ENCODE measurements around the gene H6PD.
A peak's percentile ranks its signal among the peaks of the same experiment; 100 is the strongest.

H6PD gene

DNA sequence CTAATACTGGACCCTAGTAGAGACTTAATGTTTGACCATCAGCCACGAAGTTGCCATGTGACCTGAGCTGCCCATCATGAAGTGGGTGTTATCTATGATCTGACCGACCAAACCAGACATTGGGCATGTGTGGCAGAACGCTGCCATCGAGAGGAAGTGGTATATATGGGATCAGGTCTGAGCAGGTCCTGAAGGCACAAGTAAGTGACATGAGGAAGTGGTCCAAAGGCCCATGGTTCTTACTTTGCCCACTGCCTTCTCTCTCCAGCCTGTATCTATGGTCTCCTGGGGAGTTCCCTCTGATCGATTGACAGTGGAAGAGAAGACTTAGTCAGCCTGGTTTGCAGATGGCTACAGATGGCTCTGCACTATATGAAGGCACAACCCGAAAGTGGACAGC lies 66.0 kb downstream of the H6PD start:
- no peak for DNase-seq

DNA sequence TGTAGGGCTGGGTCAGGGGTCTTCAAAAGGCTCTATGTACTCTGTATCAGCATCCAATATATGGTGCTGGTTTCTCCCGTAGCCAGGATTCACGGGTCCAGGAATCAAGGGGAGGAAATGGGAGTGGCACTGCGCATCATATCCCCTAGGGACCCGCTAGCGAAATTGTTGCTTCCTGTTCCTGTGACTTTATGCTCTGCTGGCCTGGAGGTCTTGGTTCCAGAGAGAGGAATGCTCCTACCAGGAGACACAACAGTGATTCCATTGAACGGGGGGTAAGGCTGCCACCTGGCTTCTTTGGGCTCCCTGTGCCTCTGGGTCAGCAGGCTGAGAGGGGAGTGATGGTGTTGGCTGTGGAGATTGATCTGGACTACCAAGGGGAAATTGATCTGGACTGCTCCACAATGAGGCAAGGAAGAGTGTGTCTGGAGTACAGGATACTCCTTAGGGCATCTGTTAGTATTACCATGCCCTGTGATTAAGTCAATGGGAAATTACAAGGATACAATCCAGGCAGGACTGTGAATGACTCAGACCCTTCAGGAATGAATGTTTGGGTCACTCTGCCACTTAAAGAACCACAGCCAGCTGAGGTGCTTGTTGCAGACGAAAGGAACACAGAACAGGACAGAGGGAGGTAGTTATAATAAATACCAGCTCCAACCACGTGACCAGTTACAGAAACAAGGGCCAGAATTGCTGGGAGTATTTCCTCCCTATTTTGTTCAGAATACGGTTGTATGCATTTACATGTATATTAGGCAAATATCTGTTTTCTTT lies 68.4 kb downstream of the H6PD start:
- no peak for DNase-seq

DNA sequence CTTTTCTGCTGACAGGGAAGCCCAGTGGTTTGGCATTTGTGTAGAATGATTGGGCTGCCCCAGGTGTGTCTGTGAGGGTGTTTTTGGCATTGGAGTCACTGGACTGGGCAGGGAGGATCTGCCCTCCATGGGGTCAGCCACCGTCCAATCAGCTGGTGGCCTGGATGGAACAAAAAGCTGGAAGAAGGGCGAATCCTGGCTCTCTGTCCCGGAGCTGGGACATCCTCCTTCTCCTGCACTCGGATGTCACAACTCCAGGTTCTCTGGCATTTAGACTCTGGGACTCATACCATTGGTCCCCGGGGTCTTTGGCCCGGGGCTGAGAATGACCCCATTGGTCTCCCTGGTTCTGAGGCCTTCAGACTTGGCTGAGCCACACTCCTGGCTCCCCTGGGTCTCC lies 69.3 kb downstream of the H6PD start:
- no peak for DNase-seq

DNA sequence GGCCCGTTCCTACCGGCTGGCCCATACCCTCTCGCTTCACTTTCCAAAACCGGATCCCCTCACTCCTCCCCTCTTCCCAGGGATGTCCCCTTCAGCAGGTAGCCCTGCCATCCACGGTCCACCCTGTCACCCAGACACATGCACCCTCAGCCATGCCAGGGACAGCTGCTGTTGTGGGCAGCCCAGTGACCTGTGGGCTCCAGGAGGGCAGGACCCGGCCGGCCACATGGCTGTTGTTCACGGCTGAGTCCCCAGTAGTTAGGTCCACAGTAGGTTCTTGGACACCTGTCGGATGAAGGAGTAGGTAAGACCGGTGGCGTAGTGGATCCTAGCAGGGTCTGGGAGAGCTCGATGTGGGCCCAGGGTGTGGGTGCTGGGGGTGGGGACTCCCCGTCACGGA lies 70.6 kb downstream of the H6PD start:
- DNase-seq: no peak

DNA sequence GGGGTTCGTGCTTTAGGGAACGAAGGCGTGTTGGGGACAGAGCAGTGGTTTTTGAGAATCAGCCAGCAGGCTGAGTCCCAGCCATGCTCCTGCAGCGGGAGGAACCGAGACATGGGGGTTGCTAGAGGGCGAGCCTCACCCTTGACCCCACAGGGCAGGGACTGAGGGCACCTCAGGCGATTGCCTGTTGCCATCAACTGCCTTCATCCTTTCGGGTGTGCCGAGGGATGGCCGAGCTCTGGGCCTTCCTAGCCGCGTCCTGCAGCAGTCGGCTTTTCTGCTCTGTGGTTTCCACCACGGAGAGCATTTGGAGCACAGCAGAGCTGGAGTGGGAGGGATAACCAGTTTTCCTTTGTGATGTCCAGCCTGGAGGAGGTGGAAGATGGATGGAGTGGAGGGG lies 71.4 kb downstream of the H6PD start:
- no peak for DNase-seq

DNA sequence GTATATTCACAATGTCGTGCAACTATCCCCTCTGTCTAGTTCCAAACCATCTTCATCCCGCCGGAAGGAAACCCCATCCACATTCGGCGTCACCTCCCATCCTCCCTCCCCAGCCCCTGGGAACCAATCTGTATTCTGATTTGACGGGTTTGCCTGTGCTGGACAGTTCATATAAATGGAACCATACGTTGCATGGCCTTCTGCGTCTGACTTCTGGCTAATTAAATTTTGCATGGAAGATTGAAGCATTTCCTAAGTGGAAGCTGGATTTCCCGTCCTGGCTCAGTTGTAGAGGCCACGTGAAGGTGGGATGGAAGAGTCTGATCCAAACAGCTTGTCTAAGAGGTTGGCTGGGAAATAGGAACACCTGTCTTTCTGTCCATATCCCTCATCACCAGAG lies 72.7 kb downstream of the H6PD start:
- DNase-seq: no peak

DNA sequence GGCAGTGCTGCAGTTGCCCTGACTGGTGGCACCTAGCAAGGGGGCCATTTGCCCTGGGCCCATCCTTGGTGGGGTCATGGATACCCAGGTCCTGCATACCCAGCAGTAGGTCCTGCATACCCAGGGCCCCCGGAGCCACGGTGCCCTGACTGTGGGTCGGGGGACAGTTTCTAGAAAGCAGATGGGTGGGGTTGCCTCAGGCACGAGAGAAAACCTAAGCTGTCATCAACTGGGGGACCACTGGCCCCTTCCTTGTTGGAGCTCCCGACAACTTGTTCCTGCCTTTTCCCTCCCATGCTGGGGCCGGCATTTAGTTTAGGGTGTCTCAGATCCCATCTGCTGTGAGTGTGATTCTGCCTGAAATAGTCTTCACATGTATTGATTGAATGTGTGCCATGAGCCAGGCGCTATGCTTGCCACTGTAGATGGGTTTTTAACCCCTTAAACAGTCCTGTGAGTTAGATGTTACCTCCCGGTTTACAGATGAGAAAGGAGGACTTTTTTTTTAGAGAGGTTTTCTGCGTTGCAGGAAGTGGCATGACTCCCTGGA lies 73.7 kb downstream of the H6PD start:
- DNase-seq: no peak

DNA sequence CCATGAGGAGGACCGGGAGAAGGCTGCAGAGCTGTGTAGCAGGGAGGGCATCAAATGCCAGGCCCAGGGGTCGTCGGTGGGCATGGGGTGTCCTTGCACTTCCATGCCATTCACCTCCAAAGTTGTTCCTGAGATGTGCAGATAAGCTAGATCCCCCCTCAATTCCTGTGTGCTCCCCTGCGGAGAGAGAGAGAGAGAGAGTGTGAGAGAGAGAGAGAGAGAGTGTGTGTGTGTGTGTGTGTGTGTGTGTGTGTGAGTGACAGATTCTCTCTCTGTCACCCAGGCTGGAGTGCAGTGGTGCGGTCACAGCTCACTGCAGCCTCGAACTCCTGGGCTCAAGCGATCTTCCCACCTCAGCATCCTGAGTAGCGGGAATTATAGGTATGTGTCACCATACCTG lies 74.5 kb downstream of the H6PD start:
- no peak for DNase-seq

DNA sequence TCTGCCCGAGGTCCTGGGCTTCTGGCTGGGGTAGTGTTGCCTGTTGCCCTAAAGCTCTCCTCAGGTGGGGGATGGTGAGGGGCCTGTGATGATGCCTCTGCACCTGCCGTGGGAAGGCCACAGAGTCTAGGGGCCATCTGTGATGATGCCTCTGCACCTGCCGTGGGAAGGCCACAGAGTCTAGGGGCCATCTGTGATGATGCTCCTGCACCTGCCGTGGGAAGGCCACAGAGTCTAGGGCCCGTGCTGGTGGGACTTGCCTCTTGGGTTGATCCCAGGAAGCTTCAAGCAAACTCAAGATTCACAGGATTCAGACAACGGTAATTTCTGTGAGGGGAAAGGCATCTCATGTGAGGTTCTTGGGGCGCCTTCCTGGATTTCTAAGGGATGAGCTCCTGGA lies 75.4 kb downstream of the H6PD start:
- DNase-seq: no peak

DNA sequence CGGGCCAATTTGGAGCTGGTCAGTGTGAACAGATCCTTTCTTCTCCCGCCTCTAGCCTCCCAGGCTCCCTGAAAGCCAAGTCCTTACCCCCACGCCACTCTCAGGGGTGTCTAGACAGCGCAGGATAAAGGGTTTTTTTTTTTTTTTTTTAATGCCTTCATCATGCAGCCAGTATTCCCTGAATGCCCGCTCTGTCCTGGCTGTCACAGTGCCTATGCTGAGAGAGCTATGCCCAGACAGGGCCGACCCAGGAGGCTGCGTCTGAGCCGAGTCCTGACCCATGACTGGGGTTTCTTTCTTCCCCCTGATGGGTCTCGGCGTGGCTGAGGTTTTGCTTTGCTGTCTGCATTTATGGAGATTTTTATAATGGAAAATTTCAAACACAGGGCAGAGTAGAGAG lies 76.5 kb downstream of the H6PD start:
- no peak for DNase-seq

DNA sequence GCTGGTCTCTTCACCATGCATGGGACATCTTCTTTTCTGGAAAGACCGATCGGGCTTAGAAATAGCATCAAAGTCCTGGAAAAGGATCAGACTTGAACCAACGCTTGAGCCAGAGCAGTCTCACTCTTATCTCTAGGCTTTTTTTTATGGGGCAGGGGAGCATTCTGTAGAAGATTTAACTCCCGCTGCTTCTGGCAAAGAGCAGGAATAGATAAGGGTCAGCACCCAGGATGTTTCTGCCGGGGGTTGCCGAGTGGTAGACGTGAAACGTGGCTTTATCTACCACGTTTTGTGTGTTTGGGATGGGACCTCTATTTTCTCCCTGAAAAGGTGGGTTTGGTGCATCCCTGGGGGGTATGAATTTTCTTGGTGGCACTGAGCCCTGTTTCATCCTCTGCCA lies 76.9 kb downstream of the H6PD start:
- DNase-seq: no peak

DNA sequence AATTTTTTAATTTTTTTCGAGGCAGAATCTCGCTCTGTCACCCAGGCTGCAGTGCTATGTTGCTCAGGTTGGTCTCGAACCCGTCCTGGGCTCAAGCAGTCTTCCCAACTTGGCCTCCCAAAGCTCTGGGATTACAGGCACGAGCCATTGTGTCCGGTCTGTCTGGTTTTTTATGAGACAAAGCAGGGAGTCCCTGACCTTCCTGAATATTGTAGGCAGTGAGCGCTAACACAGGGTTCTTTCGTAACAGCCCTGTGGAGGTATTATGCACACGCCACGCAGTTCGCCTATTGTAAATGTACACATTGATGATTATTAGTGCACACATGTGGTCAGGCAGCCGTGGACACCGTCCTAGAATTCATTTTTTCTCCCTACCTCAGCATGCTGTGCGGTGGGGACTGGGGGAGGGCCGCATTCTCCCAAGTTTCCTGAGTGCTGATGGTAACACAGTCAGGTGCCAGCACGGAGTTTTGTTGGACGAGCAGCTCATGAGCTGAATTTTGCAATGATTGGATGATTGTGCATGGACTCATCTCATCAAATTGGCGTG lies 77.7 kb downstream of the H6PD start:
- no peak for DNase-seq

DNA sequence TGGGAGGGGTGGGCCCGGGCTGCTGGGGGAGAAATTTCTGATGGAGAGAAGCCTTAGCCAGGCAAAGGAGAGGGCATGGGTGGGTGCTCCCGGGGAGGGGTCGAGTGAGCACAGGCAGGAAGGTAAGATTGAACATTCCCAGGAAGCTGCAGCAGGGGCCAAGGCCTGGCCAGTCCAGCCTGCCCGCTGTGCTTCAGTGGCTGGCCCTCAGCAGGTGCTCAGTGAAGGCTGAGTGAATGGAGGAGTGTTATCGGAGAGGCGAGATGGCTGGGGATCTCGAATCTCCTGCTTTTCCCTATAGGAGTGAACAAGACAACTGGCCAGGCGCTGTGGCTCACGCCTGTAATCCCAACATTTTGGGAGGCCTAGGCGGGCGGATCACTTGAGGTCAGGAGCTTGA lies 79.0 kb downstream of the H6PD start:
- DNase-seq: no peak

DNA sequence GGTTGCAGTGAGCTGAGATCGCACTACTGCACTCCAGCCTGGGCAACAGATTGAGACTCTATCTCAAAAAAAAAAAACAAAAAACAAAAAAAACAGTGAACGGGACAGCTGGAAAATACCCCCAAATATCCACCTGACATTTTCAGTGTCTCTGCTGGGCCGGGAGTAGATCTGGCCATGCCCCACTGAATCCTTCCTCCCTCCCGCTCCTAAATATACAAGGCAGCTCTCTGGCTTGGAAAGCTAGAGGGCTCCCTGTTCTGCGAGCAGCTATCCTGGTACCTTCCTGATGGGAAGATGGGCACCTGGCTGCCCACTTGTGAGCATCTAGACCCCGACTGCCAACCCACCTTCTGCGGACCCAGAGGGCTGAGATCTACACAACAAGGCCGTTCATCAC lies 79.5 kb downstream of the H6PD start:
- DNase-seq: no peak

DNA sequence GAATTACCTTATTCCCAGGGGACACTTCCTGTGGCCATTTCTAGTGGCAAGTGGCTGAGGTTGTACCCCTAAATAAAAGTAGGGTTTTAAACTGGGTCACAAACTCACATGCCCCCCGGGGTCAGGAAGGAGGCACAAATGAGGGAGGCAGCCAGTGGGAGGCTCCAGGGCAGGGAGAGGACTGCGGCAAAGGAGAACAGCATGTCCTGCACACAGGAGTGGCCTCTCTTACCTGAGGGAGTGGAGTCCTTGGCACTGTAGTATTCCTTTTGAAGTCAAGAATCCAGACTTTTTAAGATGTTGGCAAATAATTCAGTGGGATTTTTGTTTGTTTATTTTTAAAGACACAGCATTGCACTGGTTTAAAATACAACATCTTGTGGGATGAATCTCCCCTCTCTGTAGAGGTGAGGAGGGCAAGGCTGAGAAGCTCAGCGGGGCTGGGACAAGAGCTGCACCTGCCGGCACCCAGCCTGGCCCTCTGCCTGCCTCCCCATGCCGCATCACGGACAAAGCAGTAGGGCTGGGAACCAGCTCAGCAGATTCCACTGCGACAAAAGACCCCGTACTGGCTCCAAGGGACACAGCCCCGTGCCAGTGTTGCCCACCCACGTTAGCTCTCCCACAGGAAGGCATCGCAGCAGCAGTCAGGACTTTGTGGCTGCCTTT lies 80.3 kb downstream of the H6PD start:
- no peak for DNase-seq

DNA sequence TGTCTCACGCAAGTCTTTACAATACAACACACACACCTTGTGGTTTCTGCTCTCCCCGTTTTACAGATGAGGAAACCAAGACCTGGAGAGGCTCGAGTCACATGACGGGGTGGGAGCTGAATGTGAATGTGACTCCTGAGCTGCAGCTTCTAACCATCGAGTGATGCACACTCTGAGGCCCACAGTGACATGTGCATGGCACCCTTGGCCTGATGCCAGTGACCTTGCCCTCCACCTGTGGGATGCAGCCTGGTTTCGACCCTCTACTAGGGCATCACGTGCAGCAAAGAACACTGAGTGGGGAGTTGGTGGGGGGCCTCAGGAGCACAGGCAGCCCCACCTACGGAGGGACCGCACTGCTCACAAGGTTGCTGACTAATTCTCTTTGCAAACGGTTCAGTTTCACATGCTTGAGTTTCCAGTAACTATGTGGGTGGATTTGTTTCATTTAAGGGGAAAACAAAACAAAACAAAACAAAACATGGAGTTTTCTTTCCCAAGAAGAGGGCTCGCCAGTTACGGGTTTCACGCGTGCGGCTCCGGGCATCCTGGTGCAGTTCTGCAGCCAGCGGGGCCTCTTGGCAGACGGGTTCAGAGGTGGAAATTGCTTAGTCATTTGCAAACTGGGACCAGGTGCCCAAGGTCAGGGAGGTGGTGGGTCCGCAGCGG lies 81.0 kb downstream of the H6PD start:
- DNase-seq: peak; percentile 84

DNA sequence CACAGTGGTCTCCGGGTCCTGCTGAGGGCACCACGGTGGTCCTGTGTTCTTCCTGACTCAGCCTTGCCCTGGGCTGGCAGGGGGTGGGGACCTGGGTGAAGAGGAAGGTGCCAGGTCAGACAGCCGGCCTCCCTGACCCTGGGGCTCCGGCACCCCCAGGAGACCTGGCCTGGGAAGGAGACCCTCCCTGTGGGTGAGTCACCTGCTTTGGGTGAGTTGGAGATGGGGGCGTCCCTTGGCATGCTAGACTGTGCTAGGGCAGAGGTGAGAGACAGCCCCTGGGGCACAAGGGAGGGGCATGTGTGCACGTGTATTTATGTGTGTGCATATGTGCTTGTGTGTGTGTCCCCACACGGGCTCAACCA lies 81.5 kb downstream of the H6PD start:
- DNase-seq: peak; percentile 57

DNA sequence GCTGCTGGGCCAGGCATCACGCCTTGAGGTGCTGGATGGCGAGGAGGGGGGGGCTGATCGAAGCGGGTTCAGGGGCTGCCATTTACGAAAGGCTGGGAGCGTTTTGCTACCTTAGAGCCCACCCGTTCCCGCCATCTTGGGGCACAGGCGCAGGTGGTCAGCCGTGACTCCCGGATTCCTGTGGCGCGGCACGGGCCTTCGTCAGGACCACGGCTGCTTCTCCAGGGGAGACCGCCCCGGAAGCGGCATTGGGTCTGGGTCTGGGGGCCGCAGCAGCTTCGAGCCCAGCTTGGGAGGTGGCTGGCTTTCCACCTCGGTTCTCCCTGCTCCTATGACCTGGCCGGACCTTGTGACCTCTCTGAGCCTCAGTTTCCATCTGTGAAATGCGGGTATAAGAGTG lies 81.9 kb downstream of the H6PD start:
- DNase-seq: no peak

DNA sequence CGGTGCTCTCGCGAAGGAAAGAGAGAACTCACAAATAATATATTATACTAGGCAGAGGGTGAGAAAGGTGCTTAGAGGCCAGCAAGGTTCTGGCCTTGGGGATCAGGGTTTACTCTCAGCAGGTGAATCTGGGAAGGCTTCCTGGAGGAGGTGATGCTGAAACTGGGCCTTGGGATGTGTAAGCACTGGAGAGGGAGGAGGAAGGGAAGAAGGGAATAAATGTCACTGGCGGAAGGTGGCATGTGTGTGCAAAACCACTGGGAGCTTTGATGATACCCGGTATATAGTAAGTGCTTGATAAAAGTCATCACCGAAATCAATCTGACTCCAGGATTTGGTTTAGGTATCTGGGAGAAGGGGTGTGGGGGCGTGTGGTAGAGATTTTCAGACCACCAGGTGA lies 82.5 kb downstream of the H6PD start:
- DNase-seq: no peak

DNA sequence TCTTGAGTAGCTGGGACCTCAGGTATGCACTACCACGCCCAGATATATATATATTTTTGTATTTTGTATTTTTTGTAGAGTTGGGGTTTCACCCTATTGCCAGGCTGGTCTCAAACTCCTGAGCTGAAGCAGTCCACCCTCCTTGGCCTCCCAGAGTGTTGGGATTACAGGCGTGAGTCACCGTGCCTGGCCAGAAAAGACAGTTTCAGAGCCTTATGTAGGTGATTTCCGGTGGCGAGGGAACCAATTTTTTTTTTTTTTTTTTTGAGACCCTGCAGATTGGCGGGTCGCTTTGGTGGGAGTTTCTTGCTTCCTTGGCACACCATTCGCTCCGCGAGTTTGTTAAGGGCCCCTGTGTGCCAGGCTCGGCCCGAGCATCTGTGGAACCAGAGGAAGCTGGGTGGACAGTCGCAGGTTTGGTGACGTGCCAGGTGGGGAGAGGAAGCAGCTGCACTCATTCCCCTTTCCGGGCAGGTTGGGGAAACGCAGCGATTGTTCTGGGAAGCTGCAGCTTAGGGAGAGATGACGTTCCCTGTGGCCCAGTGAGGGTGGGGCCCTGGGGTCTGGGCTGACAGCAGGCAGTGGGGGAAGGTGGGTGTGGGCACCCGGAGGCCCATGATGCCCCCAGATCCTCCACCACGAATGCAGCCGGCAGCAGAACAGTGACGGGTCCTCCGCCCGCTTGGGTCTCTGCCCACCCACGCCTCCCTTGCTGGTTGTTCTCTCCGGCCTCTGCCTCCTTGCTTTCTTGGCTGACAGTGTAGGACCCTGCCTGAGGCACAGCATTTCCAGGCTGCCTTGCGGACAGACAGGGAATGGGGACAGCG lies 83.2 kb downstream of the H6PD start:
- DNase-seq: peak; percentile 36

DNA sequence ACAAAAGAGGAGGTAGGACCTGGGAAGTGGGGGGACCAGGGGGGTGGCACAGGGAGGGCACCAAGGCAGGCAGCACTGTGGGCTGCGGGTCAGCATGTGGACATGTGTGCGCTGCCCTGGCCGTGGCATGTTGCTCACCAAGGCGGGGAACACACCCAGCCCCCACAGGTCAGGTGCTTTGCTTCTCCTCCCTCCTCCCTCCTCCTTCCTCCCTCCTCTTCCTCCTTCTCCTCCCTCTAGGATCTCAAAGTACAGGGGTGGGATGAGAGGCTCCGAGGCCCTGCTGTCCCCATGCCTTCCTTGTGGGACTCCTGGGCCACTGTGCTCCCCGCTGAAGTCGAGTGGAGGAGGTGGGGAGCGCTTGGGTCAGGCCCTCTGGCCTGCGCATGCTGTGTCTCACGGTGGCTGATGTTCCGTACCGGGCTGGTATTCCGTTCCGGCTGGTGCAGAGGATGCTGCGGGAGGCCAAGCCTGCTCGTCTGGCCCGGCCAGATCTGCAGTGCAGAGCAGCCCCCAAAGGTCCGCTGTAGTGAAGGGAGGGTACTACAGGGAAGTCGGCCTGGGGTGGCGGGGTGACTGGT lies 84.7 kb downstream of the H6PD start:
- no peak for DNase-seq

DNA sequence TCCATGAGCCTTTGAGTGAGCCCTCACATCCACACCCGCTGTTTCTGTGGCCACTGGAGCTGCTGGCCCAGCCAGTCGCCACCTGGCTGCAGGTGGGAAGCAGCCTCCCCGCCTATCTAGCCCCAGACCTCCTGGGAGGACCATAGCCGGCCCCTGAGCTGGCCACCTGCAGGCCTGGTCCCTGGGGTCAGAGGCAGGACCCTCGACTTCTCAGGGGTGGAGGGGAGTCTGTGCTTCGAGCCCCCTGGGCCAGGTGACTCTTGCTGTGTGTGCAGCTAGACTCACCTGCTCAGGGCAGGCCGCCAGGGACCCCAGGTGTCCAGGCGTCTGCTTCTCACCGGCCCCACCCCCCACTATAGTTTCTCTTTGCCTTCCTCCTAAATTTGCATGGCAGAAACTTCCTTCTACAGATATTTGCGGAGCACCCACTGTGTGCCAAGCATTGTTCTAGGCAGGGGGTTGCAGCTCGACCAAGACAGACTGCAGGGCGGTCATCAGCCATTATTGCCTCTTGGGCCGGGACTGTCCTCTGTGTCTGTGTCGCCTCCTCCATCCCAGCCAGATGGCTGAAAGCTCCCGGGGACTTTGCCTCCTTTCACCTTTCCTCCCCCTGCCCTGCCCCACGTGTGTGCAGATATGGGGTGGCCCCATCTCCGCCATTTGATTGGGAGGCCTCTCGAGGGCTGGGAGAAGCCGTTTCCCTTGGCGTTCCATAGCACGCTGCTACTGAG lies 85.4 kb downstream of the H6PD start:
- DNase-seq: no peak

All from stimulated activated CD8-positive, alpha-beta memory T cell treated with anti-CD3 and anti-CD28 coated beads, Interleukin-4, amount 100 ng/mL, for 48 hours (primary cell).